Psoas muscle (tissue), 8 donors: ENCODE measurements around the gene CAD. TPM values are rescaled to one million over a fixed set of nuclear protein-coding genes. Genes with fewer than 3 reads are reported as not detected.

Experiments
- ATAC-seq, 4 donors: fragments of 200-7000 bp; cut with Tn5 transposase; one replicate each; pipeline ENCODE4 v1.9.1; 2020; ENCODE audit warnings: moderate library complexity in 3 of 4, mild to moderate bottlenecking in 2 of 4
- DNase-seq, 2 donors: peaks; one replicate each; pipeline ENCODE4 v3.0.0-alpha.2; 2020
- H3K27ac ChIP-seq: fragments of 200-600 bp; one replicate; pipeline ENCODE4 v1.8.0; 2022
- H3K27me3 ChIP-seq, 3 donors: fragments of 200-600 bp in 1 of 3; one replicate each; pipeline versions ENCODE4 v1.6.1 to v1.8.0; 2013 to 2022; ENCODE audit warnings: low read length in 2 of 3, mild to moderate bottlenecking in 2 of 3, moderate library complexity in 1 of 3; ENCODE audit not compliant: insufficient read depth in 3 of 3
- H3K36me3 ChIP-seq, 2 donors: fragments of 200-600 bp in 1 of 2; one replicate each; pipeline versions ENCODE4 v1.6.1 to v1.8.0; 2013 to 2022; ENCODE audit warnings: low read depth in 1 of 2, mild to moderate bottlenecking in 1 of 2, moderate library complexity in 1 of 2; ENCODE audit not compliant: insufficient read depth in 1 of 2
- H3K4me1 ChIP-seq: fragments of 200-600 bp; one replicate; pipeline ENCODE4 v1.8.0; 2022
- H3K4me3 ChIP-seq: fragments of 200-600 bp; one replicate; pipeline ENCODE4 v1.8.0; 2022; ENCODE audit warnings: mild to moderate bottlenecking
- H3K9me3 ChIP-seq: fragments of 200-600 bp; one replicate; pipeline ENCODE4 v1.8.0; 2022
- WGBS, 3 donors: extraction: QIAGEN DNeasy Blood & Tissue Kit; methylation state at CpG; one replicate each; pipeline versions ENCODE4 v1.1.6 to v1.1.7; 2013; 5-methylcytosine and 5-hydroxymethylcytosine counted together
- intact Hi-C, 2 donors: fragments of 100-400 bp; cut with DNase I; formaldehyde crosslinking; loops; one replicate each; pipeline versions ENCODE4 v1.11.0 to v1.14.2; 2022
- polyA plus RNA-seq, 3 donors: library from polyadenylated mRNA; stranded (reverse); fragments of 200-250 nt; gene quantifications; one replicate each; pipeline ENCODE4 v1.2.3, GENCODE V29; 2013
- total RNA-seq, 4 donors: library from RNA; stranded (reverse); fragmentation: NEBNext Ultra II Directional in 2 of 4; extraction: Animal tissue kit (Norgen Biotek cat#: 25700) in 2 of 4; gene quantifications; one replicate each; pipeline versions ENCODE4 v1.2.1 to v1.2.4, GENCODE V29; 2021 to 2023
- TF ChIP-seq, protein P1 (sequence below): fragments of 200-600 bp; IDR thresholded peaks from one replicate; pipeline ENCODE4 v1.8.0; 2022; ENCODE audit warnings: antibody characterized with exemption
- donor health status: healthy with polysubstance abuse.
- donor health status: DM: no; HTN: no; CAD: no; lungs with moderate emphysema.
- donor health status: Bipolar disorder and iron deficiency.
- donor health status: healthy.
- donor health status: DM: yes; HTN: yes; CAD: no.
- donor health status: DM: no; HTN: no; CAD: no.
- donor health status: DM: no; HTN: no; CAD: no.
- donor health status: DM: yes; HTN: yes; CAD: no.

CAD gene
- total and polyA plus RNA-seq, 7 donors: 5.9 to 13.6 (median 8.2) TPM

GRCh38 chr2:27214941-27215340 is 2.2 kb upstream of the CAD start:
- Histone ChIP-seq H3K27ac (no peak overlapping the region), H3K9me3 (no peaks in the 10 kb centered on the region), H3K36me3 (peaks cover 3 to 61% of the 10 kb centered on the region in 2 donors), H3K4me3 (no peak overlapping the region), H3K4me1 (peaks cover 22% of the 10 kb centered on the region), H3K27me3 (no peaks in the 10 kb centered on the region)
- WGBS, 3 donors: 89 to 95% (median 91%) methylated on average over 3 of the region's 3 CpGs
- ATAC-seq: no peak
- TF ChIP-seq, protein P1, sequence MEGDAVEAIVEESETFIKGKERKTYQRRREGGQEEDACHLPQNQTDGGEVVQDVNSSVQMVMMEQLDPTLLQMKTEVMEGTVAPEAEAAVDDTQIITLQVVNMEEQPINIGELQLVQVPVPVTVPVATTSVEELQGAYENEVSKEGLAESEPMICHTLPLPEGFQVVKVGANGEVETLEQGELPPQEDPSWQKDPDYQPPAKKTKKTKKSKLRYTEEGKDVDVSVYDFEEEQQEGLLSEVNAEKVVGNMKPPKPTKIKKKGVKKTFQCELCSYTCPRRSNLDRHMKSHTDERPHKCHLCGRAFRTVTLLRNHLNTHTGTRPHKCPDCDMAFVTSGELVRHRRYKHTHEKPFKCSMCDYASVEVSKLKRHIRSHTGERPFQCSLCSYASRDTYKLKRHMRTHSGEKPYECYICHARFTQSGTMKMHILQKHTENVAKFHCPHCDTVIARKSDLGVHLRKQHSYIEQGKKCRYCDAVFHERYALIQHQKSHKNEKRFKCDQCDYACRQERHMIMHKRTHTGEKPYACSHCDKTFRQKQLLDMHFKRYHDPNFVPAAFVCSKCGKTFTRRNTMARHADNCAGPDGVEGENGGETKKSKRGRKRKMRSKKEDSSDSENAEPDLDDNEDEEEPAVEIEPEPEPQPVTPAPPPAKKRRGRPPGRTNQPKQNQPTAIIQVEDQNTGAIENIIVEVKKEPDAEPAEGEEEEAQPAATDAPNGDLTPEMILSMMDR: no peak
- intact Hi-C loops: loop anchor here (5.0 kb wide), 2 partner anchors 62 to 83 kb away; partner anchors contain the start of genes DNAJC5G (in 1 of the 2) and PREB (in 1 of the 2)
- DNase-seq: no peak

- no peak for DNase-seq
- no peak for ATAC-seq
- intact Hi-C loops: loop anchor here in 1 of 2 donors (5.0 kb wide), 1 partner anchor 61 kb away; the partner anchor contains the start of gene DNAJC5G
- Histone ChIP-seq H3K4me3 (peak overlapping the region; percentile 80), H3K27ac (peak overlapping the region; percentile 77), H3K27me3 (no peaks in the 10 kb centered on the region), H3K4me1 (peaks cover 22% of the 10 kb centered on the region), H3K36me3 (peaks cover 5 to 75% of the 10 kb centered on the region in 2 donors), H3K9me3 (no peaks in the 10 kb centered on the region)
- 82 to 91% (median 87%) methylated on average over 13 of the region's 13 CpGs for WGBS, 3 donors
- TF ChIP-seq, protein P1: no peak
Measured at GRCh38 chr2:27216416-27217137, 592 bp upstream of the CAD start.

- H3K4me1 ChIP-seq: peaks cover 14% of the 10 kb centered on the region
- WGBS, 3 donors: 83 to 95% (median 85%) methylated on average over 4 of the region's 4 CpGs
- H3K27ac ChIP-seq: no peak overlapping the region
- no peak overlapping the region for H3K4me3 ChIP-seq
- no peak for ATAC-seq
- peaks cover 9 to 91% of the 10 kb centered on the region in 2 donors for H3K36me3 ChIP-seq
- TF ChIP-seq, protein P1: no peak
- no peaks in the 10 kb centered on the region for H3K27me3 ChIP-seq
- intact Hi-C loops: loop anchor here in 1 of 2 donors (5.0 kb wide), 1 partner anchor 59 kb away; the partner anchor contains the start of gene DNAJC5G
- no peak for DNase-seq
- no peaks in the 10 kb centered on the region for H3K9me3 ChIP-seq
Measured at GRCh38 chr2:27218614-27219013, 1.4 kb downstream of the CAD start.

DNA sequence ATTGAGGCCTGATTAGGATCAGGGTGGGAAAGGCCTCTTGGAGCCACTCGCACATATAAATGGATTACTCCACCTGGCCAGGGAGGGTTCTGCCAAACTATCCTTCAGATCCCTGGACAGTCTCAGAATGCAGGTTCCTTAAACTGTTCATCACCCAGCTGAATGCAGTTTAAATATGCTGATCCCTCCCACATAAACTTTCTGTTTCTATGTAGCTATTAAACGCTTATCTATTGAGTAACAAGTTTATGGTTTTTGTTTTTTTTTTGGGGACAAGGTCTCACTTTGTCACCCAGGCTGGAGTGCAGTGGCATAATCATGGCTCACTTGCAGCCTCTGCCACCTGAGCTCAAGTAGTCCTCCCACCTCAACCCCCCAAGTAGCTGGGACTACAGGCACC is 1.9 kb downstream of the CAD start:
- H3K36me3 ChIP-seq: peaks cover 14 to 91% of the 10 kb centered on the region in 2 donors
- peaks cover 10% of the 10 kb centered on the region for H3K4me1 ChIP-seq
- 87 to 95% (median 92%) methylated on average over 2 of the region's 2 CpGs for WGBS, 3 donors
- no peaks in the 10 kb centered on the region for H3K27me3 ChIP-seq
- no peak overlapping the region for H3K27ac ChIP-seq
- DNase-seq (no peak), ATAC-seq (no peak)
- no peak overlapping the region for H3K4me3 ChIP-seq
- H3K9me3 ChIP-seq: no peaks in the 10 kb centered on the region
- TF ChIP-seq, protein P1: no peak
- intact Hi-C loops: loop anchor here in 1 of 2 donors (5.0 kb wide), 1 partner anchor 58 kb away; the partner anchor contains the start of gene DNAJC5G
